Mesendoderm (in vitro differentiated cells): ENCODE measurements around the gene ADPRHL1.

ENCODE experiments used
- DNase-seq: peaks from one replicate; pipeline ENCODE4 v3.0.0; 2013
- H2AK5ac ChIP-seq: 2 replicates; pipeline ENCODE4 v1.6.1; 2013; ENCODE audit warnings: low read length, inconsistent platforms
- H2BK120ac ChIP-seq: 2 replicates; pipeline ENCODE4 v1.6.1; 2013; ENCODE audit warnings: low read depth, mild to moderate bottlenecking, low read length, moderate library complexity, mixed read lengths
- H2BK15ac ChIP-seq: replicated peaks from 2 replicates; pipeline ENCODE4 v1.6.1; 2013; ENCODE audit warnings: low read depth, mild to moderate bottlenecking, moderate library complexity
- H2BK5ac ChIP-seq: 2 replicates; pipeline ENCODE4 v1.6.1; 2013; ENCODE audit warnings: low read length, inconsistent platforms
- H3K18ac ChIP-seq: 2 replicates; pipeline ENCODE4 v1.6.1; 2013; ENCODE audit warnings: mild to moderate bottlenecking, low read length, mixed read lengths
- H3K23ac ChIP-seq: one replicate; pipeline ENCODE4 v1.6.1; 2013; ENCODE audit warnings: low read length
- H3K27ac ChIP-seq: 2 replicates; pipeline ENCODE4 v1.5.1; 2013; ENCODE audit warnings: low read depth, mild to moderate bottlenecking, inconsistent platforms, low read length, moderate library complexity
- H3K27me3 ChIP-seq: 2 replicates; pipeline ENCODE4 v1.6.1; 2013; ENCODE audit warnings: low read length, control low read depth, mild to moderate bottlenecking, inconsistent platforms; ENCODE audit not compliant: insufficient read depth, poor library complexity
- H3K36me3 ChIP-seq: 2 replicates; pipeline ENCODE4 v1.6.1; 2013; ENCODE audit warnings: low read length, inconsistent platforms; ENCODE audit not compliant: control insufficient read depth, insufficient read depth
- H3K4ac ChIP-seq: one replicate; pipeline ENCODE4 v1.6.1; 2013; ENCODE audit warnings: low read depth, mild to moderate bottlenecking, low read length, moderate library complexity
- H3K4me1 ChIP-seq: 2 replicates; pipeline ENCODE4 v1.6.1; 2013; ENCODE audit warnings: low read depth, low read length, inconsistent platforms; ENCODE audit not compliant: control insufficient read depth
- H3K4me2 ChIP-seq: 2 replicates; pipeline ENCODE4 v1.6.1; 2013; ENCODE audit warnings: low read length
- H3K4me3 ChIP-seq: 2 replicates; pipeline ENCODE4 v1.5.1; 2013; ENCODE audit warnings: mild to moderate bottlenecking, low read length
- H3K56ac ChIP-seq: one replicate; pipeline ENCODE4 v1.6.1; 2013; ENCODE audit warnings: low read length
- H3K79me1 ChIP-seq: 2 replicates; pipeline ENCODE4 v1.6.1; 2013; ENCODE audit warnings: low read length, inconsistent platforms
- H3K79me2 ChIP-seq: 2 replicates; pipeline ENCODE4 v1.6.1; 2013; ENCODE audit warnings: mild to moderate bottlenecking, low read length; ENCODE audit not compliant: control insufficient read depth, insufficient read depth
- H3K9ac ChIP-seq: 2 replicates; pipeline ENCODE4 v1.6.1; 2013; ENCODE audit warnings: low read length, inconsistent platforms
- H4K5ac ChIP-seq: one replicate; pipeline ENCODE4 v1.6.1; 2013; ENCODE audit warnings: low read length
- H4K8ac ChIP-seq: one replicate; pipeline ENCODE4 v1.6.1; 2013; ENCODE audit warnings: low read depth, mild to moderate bottlenecking, control low read depth, low read length, moderate library complexity
- WGBS: extraction: QIAGEN DNeasy Blood & Tissue Kit; methylation state at CpG from one replicate; pipeline ENCODE4 v1.1.7; 2013; ENCODE audit warnings: low lambda C conversion rate, missing lambda C conversion rate; ENCODE audit not compliant: insufficient coverage; ENCODE audit errors: extremely low coverage; 5-methylcytosine and 5-hydroxymethylcytosine counted together

ADPRHL1 gene

GRCh38 chr13:113432506-113433270 lies 20.6 kb downstream of the ADPRHL1 start:
- H2AK5ac ChIP-seq = no peak overlapping the region
- no peak overlapping the region for H4K5ac ChIP-seq
- no peak overlapping the region for H2BK5ac ChIP-seq
- no peak overlapping the region for H2BK15ac ChIP-seq
- no peak overlapping the region for H3K4me2 ChIP-seq
- no peak overlapping the region for H3K56ac ChIP-seq
- H3K79me2 ChIP-seq = no peaks in the 10 kb centered on the region
- H2BK120ac ChIP-seq = no peak overlapping the region
- no peak overlapping the region for H3K9ac ChIP-seq
- H3K4ac ChIP-seq = no peak overlapping the region
- H3K18ac ChIP-seq = no peak overlapping the region
- WGBS = no CpG with 5 or more reads among the region's 34 CpGs
- H3K4me3 ChIP-seq = no peak overlapping the region
- no peaks in the 10 kb centered on the region for H3K79me1 ChIP-seq
- no peaks in the 10 kb centered on the region for H3K36me3 ChIP-seq
- no peaks in the 10 kb centered on the region for H3K27me3 ChIP-seq
- no peak overlapping the region for H4K8ac ChIP-seq
- DNase-seq = no peak
- H3K4me1 ChIP-seq = no peaks in the 10 kb centered on the region
- H3K27ac ChIP-seq = no peak overlapping the region
- H3K23ac ChIP-seq = no peak overlapping the region

GRCh38 chr13:113431171-113431570 lies 22.1 kb downstream of the ADPRHL1 start:
- Histone ChIP-seq H3K23ac (no peak overlapping the region), H4K8ac (no peak overlapping the region), H2BK120ac (no peak overlapping the region), H3K56ac (no peak overlapping the region), H3K9ac (no peak overlapping the region), H2AK5ac (no peak overlapping the region), H3K4me3 (no peak overlapping the region), H3K27me3 (no peaks in the 10 kb centered on the region), H3K79me1 (no peaks in the 10 kb centered on the region), H3K4me1 (no peaks in the 10 kb centered on the region), H3K18ac (no peak overlapping the region), H3K4me2 (no peak overlapping the region), H4K5ac (no peak overlapping the region), H3K27ac (no peak overlapping the region), H3K36me3 (no peaks in the 10 kb centered on the region), H2BK15ac (no peak overlapping the region), H3K79me2 (no peaks in the 10 kb centered on the region), H3K4ac (no peak overlapping the region), H2BK5ac (no peak overlapping the region)
- WGBS = no CpG with 5 or more reads among the region's 22 CpGs
- DNase-seq = no peak

GRCh38 chr13:113430378-113431110 lies 22.7 kb downstream of the ADPRHL1 start:
- no peak overlapping the region for H3K4me2 ChIP-seq
- H3K79me1 ChIP-seq = no peaks in the 10 kb centered on the region
- H2BK120ac ChIP-seq = no peak overlapping the region
- H4K8ac ChIP-seq = no peak overlapping the region
- H3K27ac ChIP-seq = no peak overlapping the region
- no peak overlapping the region for H2AK5ac ChIP-seq
- H3K4me3 ChIP-seq = no peak overlapping the region
- no peaks in the 10 kb centered on the region for H3K36me3 ChIP-seq
- H3K79me2 ChIP-seq = no peaks in the 10 kb centered on the region
- H2BK5ac ChIP-seq = no peak overlapping the region
- H4K5ac ChIP-seq = no peak overlapping the region
- H3K23ac ChIP-seq = no peak overlapping the region
- H3K18ac ChIP-seq = no peak overlapping the region
- no peak overlapping the region for H3K9ac ChIP-seq
- WGBS = no CpG with 5 or more reads among the region's 23 CpGs
- H3K4ac ChIP-seq = no peak overlapping the region
- no peak overlapping the region for H3K56ac ChIP-seq
- H3K4me1 ChIP-seq = no peaks in the 10 kb centered on the region
- no peaks in the 10 kb centered on the region for H3K27me3 ChIP-seq
- H2BK15ac ChIP-seq = no peak overlapping the region
- no peak for DNase-seq

GRCh38 chr13:113429608-113429985 lies 23.7 kb downstream of the ADPRHL1 start:
- Histone ChIP-seq H2BK120ac (no peak overlapping the region), H3K4ac (no peak overlapping the region), H3K79me2 (no peaks in the 10 kb centered on the region), H3K4me2 (no peak overlapping the region), H3K79me1 (no peaks in the 10 kb centered on the region), H3K9ac (no peak overlapping the region), H2BK15ac (no peak overlapping the region), H3K4me3 (no peak overlapping the region), H3K27ac (no peak overlapping the region), H3K56ac (no peak overlapping the region), H4K8ac (no peak overlapping the region), H4K5ac (no peak overlapping the region), H3K4me1 (no peaks in the 10 kb centered on the region), H3K18ac (no peak overlapping the region), H2BK5ac (no peak overlapping the region), H3K23ac (no peak overlapping the region), H3K27me3 (no peaks in the 10 kb centered on the region), H3K36me3 (no peaks in the 10 kb centered on the region), H2AK5ac (no peak overlapping the region)
- WGBS = no CpG with 5 or more reads among the region's 16 CpGs
- DNase-seq = no peak

GRCh38 chr13:113428871-113429607 lies 24.2 kb downstream of the ADPRHL1 start:
- no peaks in the 10 kb centered on the region for H3K36me3 ChIP-seq
- DNase-seq = no peak
- H3K27ac ChIP-seq = no peak overlapping the region
- no peak overlapping the region for H3K4ac ChIP-seq
- no peak overlapping the region for H4K8ac ChIP-seq
- H3K23ac ChIP-seq = no peak overlapping the region
- no peak overlapping the region for H3K9ac ChIP-seq
- no peak overlapping the region for H2BK15ac ChIP-seq
- no peaks in the 10 kb centered on the region for H3K27me3 ChIP-seq
- no peak overlapping the region for H3K4me2 ChIP-seq
- H3K4me1 ChIP-seq = no peaks in the 10 kb centered on the region
- no peaks in the 10 kb centered on the region for H3K79me1 ChIP-seq
- no peak overlapping the region for H2AK5ac ChIP-seq
- no peak overlapping the region for H2BK5ac ChIP-seq
- H3K56ac ChIP-seq = no peak overlapping the region
- no peaks in the 10 kb centered on the region for H3K79me2 ChIP-seq
- no peak overlapping the region for H2BK120ac ChIP-seq
- no CpG with 5 or more reads among the region's 45 CpGs for WGBS
- no peak overlapping the region for H3K4me3 ChIP-seq
- H4K5ac ChIP-seq = no peak overlapping the region
- H3K18ac ChIP-seq = no peak overlapping the region
